IPS-15b (cell line): Measurements from ENCODE around the gene TWF2.

ENCODE experiments used
- H3K27me3 ChIP-seq: one replicate; pipeline ENCODE4 v1.6.1; 2013; ENCODE audit warnings: low read length; ENCODE audit not compliant: control insufficient read depth, insufficient read depth
- H3K36me3 ChIP-seq: one replicate; pipeline ENCODE4 v1.6.1; 2013; ENCODE audit warnings: low read length; ENCODE audit not compliant: control insufficient read depth, insufficient read depth
- H3K4me1 ChIP-seq: one replicate; pipeline ENCODE4 v1.6.1; 2013; ENCODE audit warnings: mild to moderate bottlenecking, low read length; ENCODE audit not compliant: control insufficient read depth, insufficient read depth
- H3K4me3 ChIP-seq: one replicate; pipeline ENCODE4 v1.5.1; 2013; ENCODE audit warnings: low read depth, low read length
- H3K9ac ChIP-seq: one replicate; pipeline ENCODE4 v1.6.1; 2013; ENCODE audit warnings: low read depth, mild to moderate bottlenecking, low read length
- H3K9me3 ChIP-seq: one replicate; pipeline ENCODE4 v1.6.1; 2013; ENCODE audit warnings: mild to moderate bottlenecking, low read length; ENCODE audit not compliant: control insufficient read depth, insufficient read depth

The TWF2 gene

GRCh38 chr3:52245322-52246263, 6.6 kb upstream of the TWF2 start, which contains the start of gene PPM1M:
Gene PPM1M, plus strand, starts transcription at chr3:52245759. Its CDS starts 66 bp downstream, at chr3:52245825.
- H3K4me1 ChIP-seq = peaks cover 7% of the 10 kb centered on the region
- H3K4me3 ChIP-seq = peak within 1 kb of the TSS; percentile 65
- H3K9me3 ChIP-seq = no peaks in the 10 kb centered on the region
- H3K27me3 ChIP-seq = peaks cover 29% of the 10 kb centered on the region
- H3K36me3 ChIP-seq = peaks cover 8% of the 10 kb centered on the region
- H3K9ac ChIP-seq = no peak within 1 kb of the TSS

- Histone ChIP-seq H3K4me3 (no peak overlapping the region), H3K9me3 (no peaks in the 10 kb centered on the region), H3K4me1 (peaks cover 12% of the 10 kb centered on the region), H3K27me3 (peaks cover 29% of the 10 kb centered on the region), H3K36me3 (peaks cover 3% of the 10 kb centered on the region), H3K9ac (no peak overlapping the region)
Observed at GRCh38 chr3:52243791-52244628, 5.1 kb upstream of the TWF2 start.

- H3K9ac ChIP-seq = no peak overlapping the region
- peaks cover 24% of the 10 kb centered on the region for H3K4me1 ChIP-seq
- H3K27me3 ChIP-seq = peaks cover 27% of the 10 kb centered on the region
- H3K36me3 ChIP-seq = no peaks in the 10 kb centered on the region
- H3K9me3 ChIP-seq = no peaks in the 10 kb centered on the region
- H3K4me3 ChIP-seq = no peak overlapping the region
Observed at GRCh38 chr3:52242039-52242438, 3.1 kb upstream of the TWF2 start.

GRCh38 chr3:52240886-52241370, 2.0 kb upstream of the TWF2 start:
- no peaks in the 10 kb centered on the region for H3K36me3 ChIP-seq
- no peak overlapping the region for H3K4me3 ChIP-seq
- peaks cover 18% of the 10 kb centered on the region for H3K27me3 ChIP-seq
- no peaks in the 10 kb centered on the region for H3K9me3 ChIP-seq
- H3K9ac ChIP-seq = no peak overlapping the region
- peaks cover 23% of the 10 kb centered on the region for H3K4me1 ChIP-seq

- H3K4me1 ChIP-seq = peaks cover 23% of the 10 kb centered on the region
- no peak overlapping the region for H3K9ac ChIP-seq
- no peaks in the 10 kb centered on the region for H3K36me3 ChIP-seq
- peak overlapping the region; percentile 100 for H3K4me3 ChIP-seq
- peaks cover 17% of the 10 kb centered on the region for H3K27me3 ChIP-seq
- H3K9me3 ChIP-seq = no peaks in the 10 kb centered on the region
Observed at GRCh38 chr3:52240059-52240885, 1.3 kb upstream of the TWF2 start.

- Histone ChIP-seq H3K4me3 (peak overlapping the region; percentile 100), H3K4me1 (peaks cover 23% of the 10 kb centered on the region), H3K9me3 (no peaks in the 10 kb centered on the region), H3K36me3 (no peaks in the 10 kb centered on the region), H3K27me3 (no peaks in the 10 kb centered on the region), H3K9ac (peak overlapping the region; percentile 79)
Observed at GRCh38 chr3:52238193-52238760, 681 bp downstream of the TWF2 start.

GRCh38 chr3:52237657-52238172, 1.2 kb downstream of the TWF2 start:
- peak overlapping the region; percentile 100 for H3K4me3 ChIP-seq
- peaks cover 23% of the 10 kb centered on the region for H3K4me1 ChIP-seq
- no peaks in the 10 kb centered on the region for H3K36me3 ChIP-seq
- H3K9me3 ChIP-seq = no peaks in the 10 kb centered on the region
- no peaks in the 10 kb centered on the region for H3K27me3 ChIP-seq
- peak overlapping the region; percentile 70 for H3K9ac ChIP-seq

GRCh38 chr3:52237006-52237656, 1.8 kb downstream of the TWF2 start:
- Histone ChIP-seq H3K36me3 (no peaks in the 10 kb centered on the region), H3K27me3 (no peaks in the 10 kb centered on the region), H3K4me3 (peak overlapping the region; percentile 100), H3K9ac (peak overlapping the region; percentile 70), H3K4me1 (peaks cover 23% of the 10 kb centered on the region), H3K9me3 (no peaks in the 10 kb centered on the region)

GRCh38 chr3:52236424-52236886, 2.5 kb downstream of the TWF2 start:
- H3K9me3 ChIP-seq = no peaks in the 10 kb centered on the region
- H3K36me3 ChIP-seq = no peaks in the 10 kb centered on the region
- H3K4me1 ChIP-seq = peaks cover 23% of the 10 kb centered on the region
- no peaks in the 10 kb centered on the region for H3K27me3 ChIP-seq
- H3K9ac ChIP-seq = no peak overlapping the region
- no peak overlapping the region for H3K4me3 ChIP-seq
